Stimulated activated CD8-positive, alpha-beta memory T cell treated with anti-CD3 and anti-CD28 coated beads, Interleukin-4, amount 100 ng/mL, for 48 hours (primary cell): Measurements from ENCODE around the gene MGAT4C.
"Not testable (repeated sequence)": the region's sequence is repeated elsewhere in the genome, so short reads cannot be mapped to it uniquely, and the experiment has no call there.

Experiments
- DNase-seq: peaks from one replicate; pipeline ENCODE4 v3.0.0-alpha.2; 2020

The MGAT4C gene

DNA sequence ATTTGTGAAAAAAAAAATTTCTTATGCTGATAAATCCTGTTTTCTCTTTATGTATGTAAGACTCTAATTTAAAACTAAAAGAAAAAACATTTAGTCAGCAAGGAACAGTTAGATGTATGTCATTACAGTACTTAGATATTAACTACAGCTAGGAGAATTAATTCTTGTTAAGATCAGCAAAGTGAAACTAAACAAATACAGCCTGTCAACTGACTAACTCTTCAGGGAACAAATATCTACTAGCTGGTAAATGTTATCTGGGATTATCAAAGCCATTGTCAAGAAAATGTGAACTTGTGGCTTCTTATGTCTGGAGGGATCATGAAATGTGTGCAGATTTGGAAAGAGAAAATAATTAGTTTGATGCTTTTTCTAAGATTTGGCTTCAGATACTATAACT lies 27.5 kb downstream of the MGAT4C start:
- no peak for DNase-seq

DNA sequence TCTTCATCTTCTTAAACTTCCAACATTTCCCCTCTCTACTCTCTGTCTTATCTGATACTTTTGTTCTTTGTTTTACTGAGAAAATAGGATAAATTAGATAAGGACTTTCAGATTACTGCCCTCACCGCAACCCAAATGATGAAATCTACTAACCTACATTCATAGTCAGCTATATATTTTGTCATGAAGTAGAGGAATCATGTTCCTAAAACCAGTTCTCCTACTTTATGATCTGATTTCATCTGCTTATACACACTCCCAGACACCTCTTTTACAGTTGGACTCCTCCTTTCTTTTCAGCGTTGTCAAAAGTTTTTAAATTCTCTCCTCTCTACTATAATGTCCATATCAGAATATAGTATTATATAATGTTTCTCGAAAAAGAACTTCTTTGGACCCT lies 29.7 kb downstream of the MGAT4C start:
- DNase-seq, result no peak

DNA sequence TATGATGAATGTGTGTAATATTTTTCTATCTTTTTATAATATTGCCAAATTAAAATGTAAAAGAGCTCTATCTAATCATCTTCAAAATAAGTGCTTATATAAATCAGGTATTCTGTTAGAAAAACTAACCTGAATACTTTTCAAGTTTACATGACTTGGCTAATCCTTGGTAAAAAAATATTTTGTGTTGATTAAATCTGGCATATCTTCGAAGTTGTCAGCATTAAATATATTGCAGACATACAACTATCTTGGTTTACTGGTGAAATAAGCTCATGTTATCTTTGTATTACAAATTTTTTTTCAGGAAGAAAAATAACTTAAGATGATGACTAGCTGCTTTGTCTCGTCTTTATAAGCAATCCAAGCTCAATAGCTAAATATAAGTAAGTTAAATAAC lies 39.6 kb downstream of the MGAT4C start:
- no peak for DNase-seq

DNA sequence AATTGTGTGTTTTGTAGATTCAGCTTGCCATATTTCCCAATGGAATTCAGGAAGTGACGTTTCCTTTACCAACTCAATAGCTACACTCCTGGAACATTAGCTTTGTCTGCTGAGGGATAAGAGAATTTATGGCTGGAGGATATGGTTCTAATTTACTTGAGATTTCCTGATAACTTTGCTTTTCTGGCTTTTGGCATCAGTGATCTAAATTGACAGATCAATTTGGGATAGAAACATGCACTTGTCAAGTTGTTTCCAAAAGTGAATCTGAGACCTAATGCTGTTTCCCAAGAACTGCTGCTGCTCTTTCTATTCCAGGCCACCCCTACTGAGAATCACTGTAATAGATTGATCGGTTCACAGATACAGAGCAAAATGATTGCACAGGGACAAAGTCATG lies 43.2 kb downstream of the MGAT4C start:
- no peak for DNase-seq

DNA sequence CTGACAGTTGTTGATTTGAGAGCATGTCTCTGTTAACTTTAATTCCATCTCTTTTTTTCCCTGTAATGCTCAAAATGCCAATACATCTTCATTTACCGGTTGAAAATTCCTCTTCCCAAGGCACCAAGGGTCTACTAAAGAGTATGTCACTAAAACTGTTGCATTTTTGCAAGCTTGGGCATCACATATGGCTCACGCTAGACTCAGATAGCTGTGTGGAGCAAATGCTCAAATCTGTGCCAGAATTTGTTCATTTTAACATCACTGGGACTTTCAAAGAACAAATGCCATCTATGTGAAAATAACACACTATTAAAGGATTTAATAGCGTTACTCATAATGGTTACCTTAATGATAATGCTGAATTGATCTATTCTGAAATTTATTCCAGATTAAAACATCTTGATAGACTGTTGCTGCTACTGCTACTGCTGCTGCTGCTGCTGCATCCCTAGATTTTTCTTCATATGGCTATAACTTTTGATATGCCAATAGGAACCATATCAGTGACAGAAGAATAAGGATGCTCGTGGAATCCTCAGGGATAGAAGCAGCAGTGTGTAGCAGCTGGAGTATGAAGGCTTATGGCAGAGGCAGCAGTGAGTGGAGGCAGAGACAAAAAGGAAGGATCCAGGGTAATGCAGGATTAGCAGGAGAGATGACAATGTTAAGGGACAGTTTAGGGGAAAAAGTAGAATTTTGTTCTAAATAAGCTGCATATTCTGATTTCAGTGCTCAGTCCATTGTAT lies 57.3 kb downstream of the MGAT4C start:
- DNase-seq, result no peak

DNA sequence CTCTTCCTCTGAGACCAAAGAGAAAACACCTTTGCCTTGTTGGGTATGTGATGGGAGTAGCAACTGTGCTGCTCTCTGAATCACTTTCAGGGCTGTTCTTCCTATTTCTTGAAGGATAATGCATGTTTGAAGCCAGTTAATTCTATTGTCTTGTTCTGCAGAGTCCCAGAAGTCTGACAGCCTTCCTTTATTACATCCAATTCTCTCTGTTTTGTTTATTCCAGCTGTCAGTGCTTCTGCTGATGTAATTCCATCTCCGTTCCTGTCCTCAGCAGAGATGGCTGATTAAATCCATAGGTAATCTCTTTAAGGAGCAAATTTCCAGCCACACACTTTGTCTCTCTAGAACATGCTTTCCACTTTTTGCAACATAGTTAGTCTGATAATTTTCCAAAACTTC lies 59.7 kb downstream of the MGAT4C start:
- DNase-seq, result no peak

DNA sequence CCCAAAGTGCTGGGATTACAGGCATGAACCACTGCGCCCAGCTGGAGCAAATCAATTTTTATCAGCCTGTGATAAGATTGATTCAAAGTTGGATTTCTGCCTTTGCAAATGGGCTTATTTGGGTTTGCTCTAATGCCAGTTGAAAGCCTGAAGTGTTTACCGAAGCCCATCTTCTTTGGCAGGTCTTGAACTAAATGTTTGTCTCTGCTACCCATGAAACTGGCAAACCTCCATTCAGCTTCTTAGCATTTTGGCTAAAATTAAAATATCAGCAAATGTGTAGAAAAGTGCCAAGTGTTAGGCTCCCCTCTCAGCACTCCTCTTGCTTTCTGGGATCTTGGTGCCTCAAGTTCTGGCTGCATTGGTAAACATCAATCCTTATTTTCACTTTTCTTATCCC lies 61.5 kb downstream of the MGAT4C start:
- DNase-seq, result no peak

DNA sequence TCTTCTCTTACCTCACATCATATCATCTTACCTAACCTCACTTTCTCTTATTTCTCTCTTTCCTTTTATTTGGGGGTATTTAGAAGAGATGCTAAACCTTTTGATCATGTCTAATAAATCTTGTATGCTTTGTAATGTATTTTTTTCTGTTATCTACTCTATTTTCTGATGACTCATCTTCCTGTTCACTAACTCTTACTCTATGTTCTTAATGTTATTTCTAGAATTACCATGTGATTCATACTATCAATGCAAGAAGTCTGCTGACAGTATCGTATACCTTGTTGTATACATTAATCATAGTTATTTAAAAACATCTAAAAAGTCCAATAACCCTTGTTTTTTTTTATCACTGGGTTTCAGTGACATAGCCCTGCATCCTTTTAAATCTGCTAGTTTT lies 62.3 kb downstream of the MGAT4C start:
- no peak for DNase-seq

DNA sequence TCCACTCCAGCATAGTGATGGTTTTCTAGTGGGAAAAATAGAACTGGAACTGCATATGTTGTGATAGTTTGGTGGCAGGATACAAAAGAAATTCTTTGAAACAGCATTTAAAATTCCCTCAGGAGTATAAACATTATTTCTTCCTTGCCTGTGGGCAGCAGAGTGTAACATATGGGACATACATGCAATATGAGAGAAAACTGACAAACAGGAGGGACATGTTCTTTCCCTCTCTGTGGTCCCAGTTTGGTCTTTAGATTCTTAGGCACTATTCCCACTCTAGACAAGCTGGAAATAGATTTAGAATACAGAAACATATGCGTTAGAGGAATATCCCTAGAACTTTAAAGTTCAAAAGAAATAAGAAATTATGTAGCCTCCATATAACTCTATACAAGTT lies 68.0 kb downstream of the MGAT4C start:
- DNase-seq, result no peak

DNA sequence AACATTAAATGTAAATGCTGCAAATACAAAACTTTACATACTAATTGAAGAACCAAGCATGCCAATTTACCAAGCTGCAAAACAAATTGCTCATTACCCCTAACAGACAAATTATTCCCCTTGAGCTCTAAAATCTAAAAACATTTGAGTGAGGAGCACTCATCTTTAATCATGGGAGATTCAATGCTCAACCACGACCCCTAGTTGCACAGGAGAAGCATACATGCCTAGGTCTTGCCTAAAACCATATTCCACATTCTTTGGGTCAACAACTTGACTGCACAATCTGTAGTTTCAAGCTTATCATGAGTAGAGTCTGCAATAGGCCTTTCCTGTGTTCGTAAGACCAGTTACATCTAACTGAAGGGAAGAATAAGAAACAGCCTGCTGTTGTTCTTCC lies 69.7 kb downstream of the MGAT4C start:
- no peak for DNase-seq

DNA sequence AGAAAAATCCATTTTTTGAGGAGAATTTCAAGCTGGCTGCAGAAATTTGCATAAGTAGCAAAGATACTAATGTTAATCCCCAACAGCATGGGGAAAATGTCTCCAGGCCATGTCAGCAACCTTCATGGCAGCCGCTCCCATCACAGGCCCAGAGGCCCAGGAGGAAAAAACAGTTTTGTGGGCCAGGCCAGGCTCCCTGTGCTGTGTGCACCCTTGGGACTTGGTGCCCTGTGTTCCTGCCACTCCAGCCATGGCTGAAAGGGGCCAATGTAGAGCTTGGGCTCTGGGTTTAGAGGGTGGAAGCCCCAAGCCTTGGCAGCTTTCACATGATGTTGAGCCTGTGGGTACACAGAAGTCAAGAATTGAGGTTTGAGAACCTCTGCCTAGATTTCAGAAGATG lies 76.3 kb downstream of the MGAT4C start:
- no peak for DNase-seq

DNA sequence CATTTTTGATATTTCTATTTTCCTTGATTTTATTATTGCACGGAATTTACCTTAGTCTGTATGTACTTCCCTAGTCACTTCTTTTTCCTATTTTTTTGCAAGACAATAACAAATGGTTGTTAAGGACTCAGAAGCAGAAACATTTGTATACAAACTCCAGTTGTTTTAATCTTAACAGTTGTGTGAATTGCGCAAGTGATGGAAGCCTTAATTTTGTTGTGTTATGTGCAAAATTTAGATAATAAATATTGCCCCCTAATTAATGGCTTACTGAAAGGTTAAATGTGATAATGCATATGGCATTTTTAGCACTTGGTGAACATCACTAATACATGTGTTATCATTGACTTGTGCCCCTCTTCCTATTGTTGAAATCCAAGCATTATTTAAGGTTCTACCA lies 82.0 kb downstream of the MGAT4C start:
- DNase-seq, result no peak

DNA sequence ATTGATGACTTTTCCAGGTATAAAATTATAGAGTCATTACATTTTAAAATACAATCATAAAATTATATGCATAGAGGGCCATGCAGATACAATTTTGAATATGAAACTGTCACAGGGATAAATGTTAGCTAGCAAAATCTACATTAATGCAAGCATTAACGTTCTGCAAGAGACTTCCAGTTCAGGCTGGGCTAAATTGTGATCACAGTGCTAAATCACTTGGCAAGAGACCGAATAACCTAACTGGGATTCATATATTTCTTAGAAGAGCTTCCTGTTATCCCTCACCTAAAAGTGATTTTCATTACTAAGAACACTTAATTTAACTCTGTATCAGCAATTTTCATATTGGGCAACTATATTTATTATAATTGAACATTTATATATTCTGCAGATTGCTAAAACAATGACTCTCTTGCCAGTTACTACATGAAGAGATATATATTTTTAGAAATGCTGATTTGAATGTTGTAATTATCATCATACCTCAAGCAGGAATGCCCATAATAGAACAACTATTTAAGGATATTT lies 83.2 kb downstream of the MGAT4C start:
- no peak for DNase-seq

DNA sequence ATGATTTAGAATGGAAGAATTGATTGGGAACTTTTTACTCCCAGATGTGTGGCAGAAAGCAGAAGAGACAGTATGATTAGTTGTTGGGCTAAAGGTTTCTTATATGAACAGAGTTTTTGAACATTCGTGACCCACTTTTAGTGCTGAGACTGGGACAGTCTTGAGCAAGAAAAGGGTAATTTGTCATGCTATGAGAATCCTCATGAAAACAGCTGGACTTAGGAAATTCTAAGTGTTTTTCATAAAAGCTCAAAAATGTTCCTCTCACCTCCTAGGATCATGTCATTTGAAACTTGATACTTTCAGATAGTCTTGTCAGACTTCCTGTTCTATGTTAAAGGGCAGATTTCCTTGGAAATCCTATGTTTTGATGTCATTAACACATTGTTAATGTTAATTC lies 86.1 kb downstream of the MGAT4C start:
- DNase-seq, result no peak

DNA sequence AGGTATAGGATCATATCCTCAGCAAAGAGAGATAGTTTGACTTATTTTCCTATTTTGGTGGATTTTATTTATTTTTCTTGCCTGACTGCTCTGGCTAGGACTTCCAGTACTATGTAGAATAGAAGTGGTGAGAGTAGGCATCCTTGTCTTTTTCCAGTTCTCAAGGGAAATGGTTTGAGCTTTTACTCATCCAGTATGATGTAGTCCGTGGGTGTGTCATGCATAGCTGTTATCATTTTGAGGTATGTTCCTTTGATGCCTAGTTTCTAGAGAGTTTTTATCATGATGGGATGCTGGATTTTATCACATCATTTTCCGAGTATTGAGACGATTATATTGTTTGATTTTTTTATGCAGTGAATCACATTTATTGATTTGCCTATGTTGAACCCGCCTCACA lies 97.2 kb downstream of the MGAT4C start:
- no peak for DNase-seq

DNA sequence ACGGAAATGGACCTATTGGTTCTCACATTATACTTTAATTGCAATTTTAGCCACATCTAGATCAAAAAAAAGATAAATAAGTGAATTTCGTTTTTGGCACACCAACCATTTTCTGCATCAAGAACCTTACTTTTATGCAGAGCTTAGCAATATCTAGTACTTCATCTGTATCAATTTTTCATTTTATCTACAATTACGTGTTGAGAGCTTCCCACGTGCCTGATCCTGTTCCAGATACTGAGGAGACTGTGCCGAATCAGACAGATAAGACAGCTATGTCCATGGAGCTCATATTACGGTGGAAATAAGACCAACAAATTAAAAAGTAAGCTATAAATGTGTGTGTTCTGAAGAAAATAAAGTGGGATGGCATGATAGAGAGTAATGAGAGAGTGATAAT lies 101.6 kb downstream of the MGAT4C start:
- DNase-seq, result no peak

DNA sequence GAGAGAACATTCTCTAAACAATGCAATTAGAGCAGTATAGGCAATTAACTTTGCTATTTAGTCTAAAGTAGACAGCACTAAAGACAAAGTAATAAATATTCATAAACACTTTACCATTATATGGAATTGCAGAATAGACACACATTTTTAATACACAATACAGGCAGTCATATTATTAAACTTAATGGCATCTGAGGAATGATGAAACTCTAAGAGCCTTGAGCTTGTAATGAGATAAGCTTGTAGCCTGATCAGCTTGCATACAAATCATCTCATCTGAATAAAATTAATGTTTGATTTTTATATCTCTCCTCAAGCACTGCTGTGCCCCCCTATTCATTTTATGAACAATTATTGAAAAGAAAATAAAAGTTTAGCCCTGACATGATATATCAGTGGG lies 107.6 kb downstream of the MGAT4C start:
- no peak for DNase-seq

DNA sequence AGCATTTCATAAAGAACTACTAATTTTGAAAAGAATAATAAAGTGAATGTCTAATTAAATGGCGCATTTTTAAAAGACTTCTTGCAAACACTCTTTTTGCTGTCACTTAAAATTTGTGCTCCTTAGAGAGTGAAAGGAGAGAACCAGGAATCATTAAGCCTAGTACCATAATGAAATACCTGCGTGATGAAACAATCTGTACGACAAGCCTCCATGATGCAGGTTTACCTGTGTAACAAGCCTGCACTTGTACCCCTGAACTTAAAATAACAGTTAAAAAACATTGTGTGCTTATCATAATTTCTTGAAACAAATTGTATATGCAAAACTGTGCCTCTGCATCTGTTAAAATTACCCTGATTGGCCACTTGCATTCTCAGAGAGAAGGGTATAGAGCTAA lies 108.1 kb downstream of the MGAT4C start:
- no peak for DNase-seq

DNA sequence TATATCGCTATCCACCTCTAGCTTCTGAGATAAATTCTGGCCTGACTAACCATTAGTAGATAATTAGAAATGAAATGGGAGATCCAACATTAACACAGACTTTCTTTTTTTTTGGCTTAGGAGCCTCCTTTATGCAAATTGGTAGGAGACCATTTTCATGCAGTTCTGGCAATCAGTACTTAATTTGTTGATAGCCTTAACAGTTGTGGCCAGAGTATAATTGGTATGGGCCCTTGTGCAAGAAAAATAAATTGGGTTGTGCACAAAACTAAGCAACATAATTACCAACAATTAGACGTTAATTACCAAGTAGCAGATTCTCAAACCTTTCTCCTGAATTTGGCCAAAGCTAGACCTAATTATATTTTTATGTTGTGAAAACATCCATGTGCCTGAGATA lies 111.0 kb downstream of the MGAT4C start:
- no peak for DNase-seq

DNA sequence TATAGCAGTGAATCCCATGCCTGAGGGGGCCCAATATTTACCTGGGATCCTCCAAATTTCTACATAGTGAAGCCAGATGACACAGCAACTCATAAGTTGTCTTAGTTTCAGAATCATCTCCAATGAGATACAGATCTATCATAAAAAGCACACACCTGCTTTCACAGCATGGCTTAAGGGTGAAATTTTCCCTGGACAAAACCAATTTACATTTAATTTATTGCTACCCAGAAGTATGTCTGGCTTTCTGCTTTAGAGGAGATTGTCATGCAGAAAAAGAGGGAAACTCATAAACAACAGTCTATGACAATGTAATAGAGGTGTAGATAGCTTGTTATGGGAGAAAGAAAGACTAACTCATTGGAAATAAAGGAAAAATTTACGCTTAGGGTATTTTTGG lies 113.0 kb downstream of the MGAT4C start:
- no peak for DNase-seq

DNA sequence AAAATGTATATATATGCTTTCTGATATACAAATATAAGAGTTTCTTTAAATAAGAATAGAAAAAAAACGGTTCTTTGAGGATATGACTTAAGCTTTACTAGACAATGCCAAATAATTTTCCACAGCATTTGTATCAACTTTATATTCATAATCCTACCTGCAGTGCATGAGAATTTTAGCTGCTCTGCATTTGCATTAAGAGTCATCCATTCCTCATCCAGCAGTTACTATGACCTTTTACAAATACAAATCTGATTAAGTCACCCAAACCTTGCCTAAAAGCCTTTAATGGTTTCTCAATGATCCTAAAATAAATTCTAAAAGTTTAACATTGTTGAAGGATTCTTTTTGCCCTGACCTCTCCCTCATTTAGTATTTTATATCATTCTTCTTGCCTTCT lies 116.5 kb downstream of the MGAT4C start:
- no peak for DNase-seq

DNA sequence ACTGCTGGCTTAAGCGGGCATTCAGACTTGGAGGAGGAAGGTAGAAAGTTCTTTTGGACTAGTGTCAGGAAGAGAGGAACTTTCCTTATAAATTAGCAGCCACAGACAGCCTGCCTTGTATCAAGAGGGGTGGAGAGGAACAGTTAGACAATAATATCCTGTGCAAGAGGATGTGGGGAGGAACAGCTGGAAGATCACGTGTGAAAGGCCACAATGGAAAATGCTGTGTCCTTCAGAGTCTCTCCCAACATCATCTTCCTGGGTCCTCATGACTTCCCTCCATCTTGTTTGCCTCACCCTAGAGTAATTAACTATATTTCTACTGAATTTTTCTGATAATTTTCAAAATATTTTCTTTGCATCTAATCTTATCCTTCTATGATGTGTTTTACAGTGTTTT lies 117.4 kb downstream of the MGAT4C start:
- no peak for DNase-seq

DNA sequence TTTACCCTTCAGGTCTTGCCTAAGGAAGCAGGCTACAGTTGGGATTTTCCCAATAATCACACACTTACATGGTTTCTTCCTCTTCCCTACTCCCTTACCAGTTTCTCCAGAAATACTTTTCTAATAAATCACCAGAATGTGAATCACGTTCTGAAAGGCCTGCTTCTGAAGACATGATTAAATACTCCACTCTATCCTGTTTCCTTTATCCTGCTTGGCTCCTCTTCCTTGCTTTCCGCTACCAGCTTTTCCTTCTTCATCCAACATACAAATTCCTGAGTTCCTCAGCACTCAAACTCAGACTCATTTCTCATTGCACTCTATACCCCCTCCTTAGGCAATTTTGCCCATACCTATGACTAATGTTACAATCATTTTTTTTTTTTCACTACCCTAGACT lies 118.3 kb downstream of the MGAT4C start:
- DNase-seq, result no peak

DNA sequence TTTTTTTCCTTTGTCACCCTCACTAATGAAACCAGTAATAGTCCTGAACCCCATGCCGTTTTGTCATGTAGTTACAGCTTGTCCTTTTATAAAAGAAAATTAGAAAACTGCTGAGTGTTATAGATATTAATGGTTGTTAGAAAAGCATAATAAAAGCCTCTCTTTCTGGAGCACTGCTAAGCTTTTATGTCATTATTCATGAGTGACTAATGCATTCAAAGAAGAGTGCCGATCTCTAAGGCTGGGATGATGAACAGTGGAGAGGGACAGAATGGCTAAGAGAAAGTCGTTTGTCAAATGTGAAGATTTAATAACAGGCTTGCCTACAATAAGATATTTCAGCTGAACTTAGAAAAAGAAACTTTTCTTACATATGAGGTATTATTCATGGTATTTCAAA lies 121.6 kb downstream of the MGAT4C start:
- no peak for DNase-seq

DNA sequence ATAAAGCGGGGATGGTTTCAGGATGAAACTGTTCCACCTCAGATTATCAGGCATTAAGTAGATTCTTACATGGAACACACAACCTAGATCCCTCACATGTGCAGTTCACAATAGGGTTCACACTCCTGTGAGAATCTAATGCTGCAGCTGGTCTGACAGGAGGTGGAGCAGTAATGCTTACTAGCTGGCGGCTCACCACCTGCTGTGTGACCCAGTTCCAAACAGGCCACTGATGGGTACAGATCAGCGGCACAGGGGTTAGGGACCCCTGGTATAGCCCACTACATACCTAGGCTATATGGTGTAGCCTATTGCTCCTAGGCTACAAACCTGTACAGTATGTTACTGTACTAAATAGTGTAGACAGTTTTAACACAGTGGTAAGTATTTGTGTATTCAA lies 129.3 kb downstream of the MGAT4C start:
- not testable (repeated sequence) for DNase-seq
